Progenitor cell of endocrine pancreas (in vitro differentiated cells): ENCODE results near the gene CLSTN2. TPM values are rescaled to one million over a fixed set of nuclear protein-coding genes. Genes with fewer than 3 reads are reported as not detected.

Source experiments
- DNase-seq: peaks from one replicate; pipeline ENCODE4 v3.0.0; 2021; ENCODE audit warnings: low spot score; ENCODE audit not compliant: unreplicated experiment
- H3K27ac Mint-ChIP-seq: 2 replicates; pipeline ENCODE4 v1.8.0; 2021; ENCODE audit warnings: mild to moderate bottlenecking, moderate library complexity, mixed read lengths
- H3K27me3 Mint-ChIP-seq: 2 replicates; pipeline ENCODE4 v1.8.0; 2021; ENCODE audit warnings: mixed read lengths
- H3K36me3 Mint-ChIP-seq: 2 replicates; pipeline ENCODE4 v1.8.0; 2022; ENCODE audit warnings: mixed read lengths; ENCODE audit not compliant: insufficient read depth
- H3K4me1 Mint-ChIP-seq: 2 replicates; pipeline ENCODE4 v1.8.0; 2021; ENCODE audit warnings: low read depth, mixed read lengths
- H3K4me3 Mint-ChIP-seq: 2 replicates; pipeline ENCODE4 v1.8.0; 2021; ENCODE audit warnings: low read depth, mild to moderate bottlenecking, moderate library complexity, mixed read lengths
- H3K9me3 Mint-ChIP-seq: 2 replicates; pipeline ENCODE4 v1.8.0; 2021; ENCODE audit warnings: low read depth, mixed read lengths
- CTCF ChIP-seq: fragments of 200-600 bp; sonication (generic); IDR thresholded peaks from one replicate; pipeline ENCODE4 v1.5.0; 2021; ENCODE audit warnings: antibody characterized with exemption, mild to moderate bottlenecking; ENCODE audit not compliant: unreplicated experiment
- total RNA-seq: library from RNA; stranded (reverse); gene quantifications from 2 replicates; pipeline ENCODE4 v1.2.1, GENCODE V29; 2021

CLSTN2 gene
- total RNA-seq, 1 donor from 2014 or later, result 2.8 TPM

- peaks cover 7% of the 10 kb centered on the region for H3K9me3 Mint-ChIP-seq
- no peak for DNase-seq
- no peak overlapping the region for H3K4me3 Mint-ChIP-seq
- H3K4me1 Mint-ChIP-seq, result no peaks in the 10 kb centered on the region
- no peak overlapping the region for H3K27ac Mint-ChIP-seq
- peaks cover 9% of the 10 kb centered on the region for H3K27me3 Mint-ChIP-seq
- H3K36me3 Mint-ChIP-seq, result no peaks in the 10 kb centered on the region
- TF ChIP-seq CTCF, result no peak
Measured at GRCh38 chr3:140167600-140168281, 232.8 kb downstream of the CLSTN2 start.

GRCh38 chr3:140170612-140171011 is 235.6 kb downstream of the CLSTN2 start:
- TF ChIP-seq CTCF, result no peak
- Mint-ChIP-seq H3K4me1 (no peaks in the 10 kb centered on the region), H3K27ac (no peak overlapping the region), H3K4me3 (no peak overlapping the region), H3K27me3 (peaks cover 9% of the 10 kb centered on the region), H3K9me3 (peaks cover 7% of the 10 kb centered on the region), H3K36me3 (no peaks in the 10 kb centered on the region)
- DNase-seq, result no peak

GRCh38 chr3:140176526-140176925 is 241.5 kb downstream of the CLSTN2 start:
- no peak for TF ChIP-seq CTCF
- Mint-ChIP-seq H3K9me3 (no peaks in the 10 kb centered on the region), H3K36me3 (no peaks in the 10 kb centered on the region), H3K27me3 (peaks cover 7% of the 10 kb centered on the region), H3K4me3 (no peak overlapping the region), H3K4me1 (no peaks in the 10 kb centered on the region), H3K27ac (no peak overlapping the region)
- DNase-seq, result no peak

GRCh38 chr3:140177943-140178342 is 243.0 kb downstream of the CLSTN2 start:
- Mint-ChIP-seq H3K4me3 (no peak overlapping the region), H3K9me3 (no peaks in the 10 kb centered on the region), H3K36me3 (no peaks in the 10 kb centered on the region), H3K4me1 (no peaks in the 10 kb centered on the region), H3K27me3 (peaks cover 5% of the 10 kb centered on the region), H3K27ac (no peak overlapping the region)
- no peak for DNase-seq
- no peak for TF ChIP-seq CTCF

GRCh38 chr3:140178482-140178881 is 243.5 kb downstream of the CLSTN2 start:
- no peak overlapping the region for H3K27ac Mint-ChIP-seq
- H3K27me3 Mint-ChIP-seq, result peaks cover 5% of the 10 kb centered on the region
- H3K9me3 Mint-ChIP-seq, result no peaks in the 10 kb centered on the region
- H3K4me1 Mint-ChIP-seq, result no peaks in the 10 kb centered on the region
- H3K36me3 Mint-ChIP-seq, result no peaks in the 10 kb centered on the region
- TF ChIP-seq CTCF, result no peak
- H3K4me3 Mint-ChIP-seq, result no peak overlapping the region
- no peak for DNase-seq
